ENCODE data around the gene SLC27A5. TPM values are rescaled to one million over a fixed set of nuclear protein-coding genes. Genes with fewer than 3 reads are reported as not detected.

The SLC27A5 gene
- total RNA-seq, 1 experiment from 2014 or later = 8.4 TPM

GRCh38 chr19:58555369-58555885 lies 43.6 kb upstream of the SLC27A5 start:
- peak overlapping the region; percentile 82 for H3K4me2 ChIP-seq
- POLR2A ChIA-PET (ENCODE audit: unreplicated experiment) = interaction anchor here (0.6 to 1.0 kb wide), 2 partner anchors 12 to 169 kb away, joined by 3 read pairs; partner anchors contain the start of gene TRIM28
- CTCF ChIA-PET = no interaction called here
- no peaks in the 10 kb centered on the region for H3K36me3 ChIP-seq (ENCODE audit: low read depth)
- DNase-seq = no peak
- H3K27ac ChIP-seq = peak overlapping the region; percentile 41; the same call in 1 of the 2 replicates
- H3K4me3 ChIP-seq = peak overlapping the region; percentile 73; the same call in 1 of the 2 replicates
- TF ChIP-seq EZH2 (IDR thresholded peaks at IDR 0.05; ENCODE audit: low read depth) = no peak
- BruUV-seq (replicated peaks) = no TSS peak
- no peak overlapping the region for H2AFZ ChIP-seq
- H3K4me1 ChIP-seq (replicated peaks; ENCODE audit: insufficient read depth) = peaks cover 7% of the 10 kb centered on the region; the same call in 1 of the 2 replicates
- peaks cover 16% of the 10 kb centered on the region; the same call in 1 of the 2 replicates for H3F3A ChIP-seq (ENCODE audit: insufficient read depth, low read depth)
- intact Hi-C loops (cut with micrococcal nuclease; ENCODE audit: unreplicated experiment) = no loop called here
- no peaks in the 10 kb centered on the region for H4K20me1 ChIP-seq (ENCODE audit: insufficient read depth)
- H3K79me2 ChIP-seq (ENCODE audit: low read depth) = peaks cover 13% of the 10 kb centered on the region
- H3K9me2 ChIP-seq (ENCODE audit: insufficient read depth) = no peaks in the 10 kb centered on the region
- H3K9me3 ChIP-seq (ENCODE audit: insufficient read depth, low read depth) = no peaks in the 10 kb centered on the region
- no peaks in the 10 kb centered on the region for H3K27me3 ChIP-seq (ENCODE audit: insufficient read depth, low read depth)

DNA sequence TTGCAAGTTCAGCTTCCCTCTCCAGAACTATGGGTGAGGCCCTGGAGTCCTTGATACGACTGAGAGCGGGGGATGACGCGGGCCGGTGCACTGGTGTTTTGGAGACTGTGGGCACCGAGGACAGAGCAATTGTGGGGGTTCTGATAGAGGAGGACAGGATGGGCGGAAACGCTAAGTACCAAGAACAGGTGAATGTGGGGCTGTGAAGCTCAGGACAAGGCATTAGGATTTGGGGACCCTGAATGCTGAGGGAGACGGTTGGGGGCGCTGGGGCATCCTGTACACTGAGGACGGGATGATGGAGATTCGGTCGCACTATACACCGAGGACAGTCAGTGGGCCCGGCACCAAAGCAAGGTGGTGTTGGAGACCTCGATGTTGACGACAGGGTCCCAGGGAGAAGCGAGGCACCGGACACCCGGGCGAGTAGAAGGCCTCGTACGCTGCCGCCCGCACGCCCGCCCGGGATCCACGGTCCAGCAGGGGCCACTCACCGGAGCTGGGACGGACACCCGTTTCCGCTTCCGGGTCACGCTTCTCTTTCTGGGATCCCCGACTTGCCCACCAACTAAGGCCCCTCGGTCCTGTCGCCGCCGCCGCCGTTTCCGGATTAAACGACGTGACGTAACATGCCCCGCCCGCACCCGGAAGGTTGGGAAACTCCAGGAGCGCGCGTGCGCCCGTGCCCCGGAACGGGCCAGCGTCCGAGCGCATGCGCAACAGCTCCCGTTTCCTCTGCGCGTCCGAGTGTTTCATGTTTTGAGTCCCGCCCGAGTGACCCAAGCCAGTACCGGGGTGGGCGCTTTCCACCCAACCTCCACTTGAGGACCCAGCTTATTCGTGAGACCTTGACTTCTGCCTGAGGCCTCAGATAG lies 42.9 kb upstream of the SLC27A5 start, which contains the start of gene CHMP2A:
Gene CHMP2A, minus strand, starts transcription at position 612 of the 875 bp plus-strand sequence. CDS start 893 bp downstream, outside the sequence.
- Histone ChIP-seq H3K27ac (peak within 1 kb of the TSS; percentile 41; the same call in 1 of the 2 replicates), H3K4me2 (peak within 1 kb of the TSS; percentile 82), H3K4me3 (peak within 1 kb of the TSS; percentile 73), H3F3A (ENCODE audit: insufficient read depth, low read depth) (peaks cover 19% of the 10 kb centered on the region; the same call in 1 of the 2 replicates), H2AFZ (peak within 1 kb of the TSS; percentile 88), H4K20me1 (ENCODE audit: insufficient read depth) (no peaks in the 10 kb centered on the region), H3K9me2 (ENCODE audit: insufficient read depth) (no peaks in the 10 kb centered on the region), H3K27me3 (ENCODE audit: insufficient read depth, low read depth) (no peaks in the 10 kb centered on the region), H3K4me1 (replicated peaks; ENCODE audit: insufficient read depth) (peaks cover 7% of the 10 kb centered on the region; the same call in 1 of the 2 replicates), H3K9me3 (ENCODE audit: insufficient read depth, low read depth) (no peaks in the 10 kb centered on the region), H3K79me2 (ENCODE audit: low read depth) (peaks cover 13% of the 10 kb centered on the region), H3K36me3 (ENCODE audit: low read depth) (no peaks in the 10 kb centered on the region)
- CTCF ChIA-PET = no interaction called here
- POLR2A ChIA-PET (ENCODE audit: unreplicated experiment) = interaction anchor here (0.6 to 1.0 kb wide), 4 partner anchors 11 to 228 kb away, joined by 3 to 12 read pairs (median 3); partner anchors contain the start of genes TRIM28, ZBTB45 and ZSCAN22
- intact Hi-C loops (cut with micrococcal nuclease; ENCODE audit: unreplicated experiment) = no loop called here
- DNase-seq = peak; percentile 79 to 96
- BruUV-seq (replicated peaks) = TSS peak; percentile 43
- TF ChIP-seq CTCF (conservative IDR thresholded peaks at IDR 0.05) (no peak), EZH2 (IDR thresholded peaks at IDR 0.05; ENCODE audit: low read depth) (no peak)

DNA sequence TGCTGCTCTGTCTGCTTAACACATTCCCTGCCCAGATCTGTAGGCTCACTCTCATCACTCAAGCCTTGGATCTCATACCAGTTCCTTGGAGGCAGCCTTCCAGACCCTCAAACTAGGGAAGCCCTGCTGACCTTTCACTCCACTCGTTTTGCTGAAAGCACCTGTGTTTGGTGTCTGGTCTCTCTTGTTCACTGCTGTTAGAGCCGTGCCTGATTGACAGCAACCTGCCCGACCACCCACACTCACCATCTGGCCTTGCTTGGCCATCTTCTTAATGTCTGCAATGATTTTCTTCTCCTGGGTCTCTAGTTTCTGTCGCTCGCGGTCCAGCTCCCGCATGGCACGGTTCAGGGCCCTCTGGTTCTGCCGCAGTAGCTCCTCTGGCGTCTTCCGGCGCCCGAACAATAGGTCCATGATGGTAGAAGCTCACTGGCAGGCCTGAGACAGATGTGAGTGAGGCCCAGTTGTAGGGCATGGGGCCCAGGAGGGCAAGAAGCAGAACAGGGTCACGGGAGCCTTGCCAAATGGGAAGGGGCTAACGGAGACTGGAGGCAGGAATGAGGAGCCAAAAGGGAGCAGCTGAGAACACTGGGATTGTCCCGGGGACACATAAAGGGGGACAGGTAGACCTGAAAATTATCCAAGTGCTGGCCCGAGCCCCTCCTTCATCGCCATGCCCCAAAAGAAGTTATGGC lies 42.2 kb upstream of the SLC27A5 start:
- Histone ChIP-seq H3K36me3 (ENCODE audit: low read depth) (no peaks in the 10 kb centered on the region), H3K27ac (peak overlapping the region; percentile 41; the same call in 1 of the 2 replicates), H3K9me3 (ENCODE audit: insufficient read depth, low read depth) (no peaks in the 10 kb centered on the region), H3F3A (ENCODE audit: insufficient read depth, low read depth) (peaks cover 22% of the 10 kb centered on the region; the same call in 1 of the 2 replicates), H3K79me2 (ENCODE audit: low read depth) (peaks cover 17% of the 10 kb centered on the region), H3K9me2 (ENCODE audit: insufficient read depth) (no peaks in the 10 kb centered on the region), H3K4me2 (peak overlapping the region; percentile 82), H3K27me3 (ENCODE audit: insufficient read depth, low read depth) (no peaks in the 10 kb centered on the region), H3K4me1 (replicated peaks; ENCODE audit: insufficient read depth) (peaks cover 7% of the 10 kb centered on the region; the same call in 1 of the 2 replicates), H2AFZ (no peak overlapping the region), H3K4me3 (peak overlapping the region; percentile 73), H4K20me1 (ENCODE audit: insufficient read depth) (no peaks in the 10 kb centered on the region)
- no peak for TF ChIP-seq EZH2 (IDR thresholded peaks at IDR 0.05; ENCODE audit: low read depth)
- TF ChIP-seq CTCF (conservative IDR thresholded peaks at IDR 0.05) = no peak
- no peak for DNase-seq
- ChIA-PET POLR2A (ENCODE audit: unreplicated experiment) (no interaction called here), CTCF (no interaction called here)
- intact Hi-C loops (cut with micrococcal nuclease; ENCODE audit: unreplicated experiment) = no loop called here
- no TSS peak for BruUV-seq (replicated peaks)

Data from PC-9 (cell line).